GM19452 (cell line): ENCODE measurements around the gene SON.
"Not testable (repeated sequence)": the region's sequence is repeated elsewhere in the genome, so short reads cannot be mapped to it uniquely, and the experiment has no call there.

Source experiments
- ATAC-seq: cut with Tn5 transposase; IDR thresholded peaks from one replicate; pipeline ENCODE4 v1.9.1; 2021; ENCODE audit not compliant: unreplicated experiment

The SON gene

GRCh38 chr21:33542640-33543504 is at the start of gene SON:
SON (plus strand) TSS chr21:33543038; CDS start chr21:33543093, 55 bp downstream.
- peak; percentile 94 for ATAC-seq

- ATAC-seq: no peak
Measured at GRCh38 chr21:33493756-33494155, 49.1 kb upstream of the SON start.

GRCh38 chr21:33495743-33496142 is 47.1 kb upstream of the SON start:
- no peak for ATAC-seq

- ATAC-seq: no peak
Measured at GRCh38 chr21:33496345-33496744, 46.5 kb upstream of the SON start.

GRCh38 chr21:33505833-33506232 is 37.0 kb upstream of the SON start:
- no peak for ATAC-seq

GRCh38 chr21:33507003-33507402 is 35.8 kb upstream of the SON start:
- not testable (repeated sequence) for ATAC-seq

- no peak for ATAC-seq
Measured at GRCh38 chr21:33510826-33511225, 32.0 kb upstream of the SON start.

- ATAC-seq: no peak
Measured at GRCh38 chr21:33511639-33512038, 31.2 kb upstream of the SON start.

GRCh38 chr21:33512481-33512880 is 30.4 kb upstream of the SON start:
- no peak for ATAC-seq

- no peak for ATAC-seq
Measured at GRCh38 chr21:33514229-33514628, 28.6 kb upstream of the SON start.

GRCh38 chr21:33518899-33519298 is 23.9 kb upstream of the SON start:
- no peak for ATAC-seq

- ATAC-seq: no peak
Measured at GRCh38 chr21:33522297-33522952, 20.4 kb upstream of the SON start.

GRCh38 chr21:33522953-33523349 is 19.9 kb upstream of the SON start:
- no peak for ATAC-seq

- ATAC-seq: no peak
Measured at GRCh38 chr21:33531007-33531406, 11.8 kb upstream of the SON start.

GRCh38 chr21:33537212-33537611 is 5.6 kb upstream of the SON start:
- ATAC-seq: no peak

- no peak for ATAC-seq
Measured at GRCh38 chr21:33539616-33540015, 3.2 kb upstream of the SON start.

GRCh38 chr21:33540711-33541104 is 2.1 kb upstream of the SON start:
- no peak for ATAC-seq

GRCh38 chr21:33541105-33541711 is 1.6 kb upstream of the SON start:
- ATAC-seq: no peak

- peak; percentile 55 for ATAC-seq
Measured at GRCh38 chr21:33541756-33542639, 840 bp upstream of the SON start, which contains the start of gene GART. GART (minus strand) TSS chr21:33542117; CDS start chr21:33539315, 2,802 bp downstream.

GRCh38 chr21:33543505-33544129 is 779 bp downstream of the SON start:
- ATAC-seq: no peak
